CD4-positive, alpha-beta T cell (primary cell): ENCODE measurements around the gene NCF2. TPM values are rescaled to one million over a fixed set of nuclear protein-coding genes. Genes with fewer than 3 reads are reported as not detected.

Source experiments
- ATAC-seq: fragments of 200-7000 bp; cut with Tn5 transposase; one replicate; pipeline ENCODE4 v1.10.0; 2022; ENCODE audit warnings: mild to moderate bottlenecking; ENCODE audit not compliant: poor library complexity
- CTCF ChIA-PET: fragments of 350-600 bp; sonication (Branson Sonifier 250); formaldehyde crosslinking; loops from one replicate; lab custom pipeline; 2021; ENCODE audit warnings: antibody characterized with exemption, inconsistent platforms; lab: Charles Lee
- POLR2A ChIA-PET: fragments of 350-600 bp; sonication (Branson Sonifier 250); formaldehyde crosslinking; loops from one replicate; lab custom pipeline; 2021; ENCODE audit warnings: antibody characterized with exemption, inconsistent platforms; lab: Charles Lee
- DNase-seq, 14 experiments: peaks; one replicate each; pipeline ENCODE4 v3.0.0-alpha.2; 2013 to 2020; ENCODE audit warnings: mixed read lengths in 2 of 14
- H3K27ac ChIP-seq, 2 donors: one replicate each; pipeline versions ENCODE4 v1.5.1 to v1.7.0; 2013; ENCODE audit warnings: low read length in 2 of 2, low read depth in 1 of 2, mild to moderate bottlenecking in 1 of 2
- H3K27me3 ChIP-seq, 2 experiments: 1 replicate in 1 of 2; 2 replicates in 1 of 2; pipeline versions ENCODE4 v1.6.1 to v1.7.0; 2013; ENCODE audit warnings: low read length in 2 of 2, control low read depth in 1 of 2, mild to moderate bottlenecking in 1 of 2, moderate library complexity in 1 of 2; ENCODE audit not compliant: insufficient read depth in 2 of 2, control insufficient read depth in 1 of 2
- H3K36me3 ChIP-seq: one replicate; pipeline ENCODE4 v1.6.1; 2013; ENCODE audit warnings: low read length, control low read depth; ENCODE audit not compliant: insufficient read depth
- H3K4me1 ChIP-seq: one replicate; pipeline ENCODE4 v1.6.1; 2013; ENCODE audit warnings: low read length, control low read depth; ENCODE audit not compliant: insufficient read depth
- H3K4me3 ChIP-seq: one replicate; pipeline ENCODE4 v1.5.1; 2013; ENCODE audit warnings: mild to moderate bottlenecking, low read length, moderate library complexity
- H3K9me3 ChIP-seq, 2 experiments: 1 replicate in 1 of 2; 2 replicates in 1 of 2; pipeline versions ENCODE4 v1.6.1 to v1.7.0; 2013; ENCODE audit warnings: low read length in 2 of 2, mild to moderate bottlenecking in 2 of 2, control low read depth in 1 of 2, moderate library complexity in 1 of 2; ENCODE audit not compliant: control insufficient read depth in 1 of 2, insufficient read depth in 1 of 2
- H3K27ac Mint-ChIP-seq: one replicate; pipeline ENCODE4 v1.8.0; 2020; ENCODE audit warnings: mixed read lengths
- H3K27me3 Mint-ChIP-seq: one replicate; pipeline ENCODE4 v1.8.0; 2021; ENCODE audit warnings: mixed read lengths
- H3K36me3 Mint-ChIP-seq: one replicate; pipeline ENCODE4 v1.8.0; 2021; ENCODE audit warnings: low read depth, mixed read lengths
- H3K4me1 Mint-ChIP-seq: one replicate; pipeline ENCODE4 v1.8.0; 2021; ENCODE audit warnings: low read depth, mixed read lengths
- H3K4me3 Mint-ChIP-seq: one replicate; pipeline ENCODE4 v1.8.0; 2020; ENCODE audit warnings: mild to moderate bottlenecking, mixed read lengths
- H3K9me3 Mint-ChIP-seq: one replicate; pipeline ENCODE4 v1.8.0; 2020; ENCODE audit warnings: mixed read lengths
- CTCF ChIP-seq: fragments of 200-600 bp; IDR thresholded peaks from one replicate; pipeline ENCODE4 v1.8.0; 2022; ENCODE audit warnings: antibody characterized with exemption, mild to moderate bottlenecking
- intact Hi-C, 2 experiments: fragments of 100-400 bp; cut with DNase I in 1 of 2; cut with micrococcal nuclease in 1 of 2; formaldehyde crosslinking; loops; one replicate each; pipeline versions ENCODE4 v1.15.1 to v1.9.0; 2023 to 2025; cut with DNase I, micrococcal nuclease
- total RNA-seq, 174 experiments: library from RNA in 2 of 174; stranded (reverse) in 2 of 174; gene quantifications; one replicate each; pipeline ENCODE4 v1.2.3 and lab custom pipeline; 2021 to 2026

NCF2 gene
- total RNA-seq, 2 experiments from 2014 or later: 2.9 to 3.1 TPM

GRCh38 chr1:183554577-183554976 lies 35.7 kb downstream of the NCF2 start:
- no peak overlapping the region for H3K27ac Mint-ChIP-seq
- CTCF ChIA-PET: no interaction called here
- POLR2A ChIA-PET: no interaction called here
- TF ChIP-seq CTCF: no peak
- H3K27me3 Mint-ChIP-seq: no peaks in the 10 kb centered on the region
- H3K4me3 ChIP-seq: no peak overlapping the region
- H3K4me3 Mint-ChIP-seq: no peak overlapping the region
- H3K36me3 Mint-ChIP-seq: peaks cover 69% of the 10 kb centered on the region
- H3K4me1 Mint-ChIP-seq: no peaks in the 10 kb centered on the region
- no peak overlapping the region for H3K27ac ChIP-seq
- no peaks in the 10 kb centered on the region for H3K27me3 ChIP-seq
- H3K4me1 ChIP-seq: no peaks in the 10 kb centered on the region
- intact Hi-C loops: no loop called here
- H3K9me3 Mint-ChIP-seq: no peaks in the 10 kb centered on the region
- peaks cover 49% of the 10 kb centered on the region for H3K36me3 ChIP-seq
- no peak for ATAC-seq
- H3K9me3 ChIP-seq: no peaks in the 10 kb centered on the region
- no peak for DNase-seq

- ChIA-PET CTCF (no interaction called here), POLR2A (no interaction called here)
- intact Hi-C loops: no loop called here
- H3K4me3 Mint-ChIP-seq: no peak overlapping the region
- no peaks in the 10 kb centered on the region for H3K9me3 ChIP-seq
- DNase-seq (no peak), ATAC-seq (no peak)
- TF ChIP-seq CTCF: no peak
- H3K9me3 Mint-ChIP-seq: no peaks in the 10 kb centered on the region
- H3K36me3 Mint-ChIP-seq: peaks cover 77% of the 10 kb centered on the region
- peaks cover 57% of the 10 kb centered on the region for H3K36me3 ChIP-seq
- H3K4me1 ChIP-seq: no peaks in the 10 kb centered on the region
- H3K27ac ChIP-seq: no peak overlapping the region
- H3K27me3 Mint-ChIP-seq: no peaks in the 10 kb centered on the region
- H3K27me3 ChIP-seq: no peaks in the 10 kb centered on the region
- no peaks in the 10 kb centered on the region for H3K4me1 Mint-ChIP-seq
- H3K27ac Mint-ChIP-seq: peak overlapping the region; percentile 22
- no peak overlapping the region for H3K4me3 ChIP-seq
These were observed 36.5 kb downstream of the NCF2 start for GRCh38 chr1:183553764-183554163.

- no peaks in the 10 kb centered on the region for H3K27me3 Mint-ChIP-seq
- Histone ChIP-seq H3K4me3 (no peak overlapping the region), H3K27ac (no peak overlapping the region), H3K4me1 (no peaks in the 10 kb centered on the region), H3K27me3 (no peaks in the 10 kb centered on the region), H3K9me3 (no peaks in the 10 kb centered on the region), H3K36me3 (peaks cover 61% of the 10 kb centered on the region)
- ChIA-PET POLR2A (no interaction called here), CTCF (no interaction called here)
- ATAC-seq (no peak), DNase-seq (no peak)
- H3K4me1 Mint-ChIP-seq: no peaks in the 10 kb centered on the region
- peak overlapping the region; percentile 22 for H3K27ac Mint-ChIP-seq
- H3K4me3 Mint-ChIP-seq: no peak overlapping the region
- intact Hi-C loops: no loop called here
- no peak for TF ChIP-seq CTCF
- H3K36me3 Mint-ChIP-seq: peaks cover 81% of the 10 kb centered on the region
- H3K9me3 Mint-ChIP-seq: no peaks in the 10 kb centered on the region
These were observed 36.9 kb downstream of the NCF2 start for GRCh38 chr1:183553331-183553730.
